ENCODE data around the gene TMEM270.
"Not testable (repeated sequence)": the region's sequence is repeated elsewhere in the genome, so short reads cannot be mapped to it uniquely, and the experiment has no call there.

TMEM270 gene

GRCh38 chr7:73861305-73861704 lies 346 bp downstream of the TMEM270 start:
- no peak for DNase-seq

- no peak for DNase-seq
Observed at GRCh38 chr7:73864981-73865711, 4.2 kb downstream of the TMEM270 start.

GRCh38 chr7:73865738-73866445 lies 4.9 kb downstream of the TMEM270 start:
- DNase-seq = no peak

GRCh38 chr7:73866446-73866767 lies 5.4 kb downstream of the TMEM270 start:
- DNase-seq = no peak

- DNase-seq = no peak
Observed at GRCh38 chr7:73869011-73869798, 8.2 kb downstream of the TMEM270 start.

- DNase-seq = no peak
Observed at GRCh38 chr7:73870041-73870492, 9.1 kb downstream of the TMEM270 start.

- DNase-seq = no peak
Observed at GRCh38 chr7:73871163-73872011, 10.4 kb downstream of the TMEM270 start.

- no peak for DNase-seq
Observed at GRCh38 chr7:73872056-73872908, 11.3 kb downstream of the TMEM270 start.

GRCh38 chr7:73876361-73876760 lies 15.4 kb downstream of the TMEM270 start:
- DNase-seq = no peak

- DNase-seq = no peak
Observed at GRCh38 chr7:73876973-73877372, 16.0 kb downstream of the TMEM270 start.

GRCh38 chr7:73879977-73880681 lies 19.2 kb downstream of the TMEM270 start:
- DNase-seq = no peak

GRCh38 chr7:73880755-73881328 lies 19.9 kb downstream of the TMEM270 start:
- DNase-seq = no peak

GRCh38 chr7:73881352-73882046 lies 20.5 kb downstream of the TMEM270 start:
- DNase-seq = no peak

- no peak for DNase-seq
Observed at GRCh38 chr7:73882047-73882402, 21.1 kb downstream of the TMEM270 start.

GRCh38 chr7:73884867-73885422 lies 24.0 kb downstream of the TMEM270 start:
- DNase-seq = not testable (repeated sequence)

- no peak for DNase-seq
Observed at GRCh38 chr7:73885433-73885974, 24.5 kb downstream of the TMEM270 start.

- DNase-seq = no peak
Observed at GRCh38 chr7:73885975-73886798, 25.2 kb downstream of the TMEM270 start.

- no peak for DNase-seq
Observed at GRCh38 chr7:73887762-73888161, 26.8 kb downstream of the TMEM270 start.

Measured in T-helper 9 cell (primary cell).